Keratinocyte (primary cell): ENCODE measurements around the gene ABHD12B.

Source experiments
- EZH2 ChIP-seq: IDR thresholded peaks from one replicate; pipeline ENCODE4 v1.6.1; 2012; ENCODE audit warnings: inconsistent platforms, mild to moderate bottlenecking, low read length, moderate library complexity
- TF ChIP-seq, protein P1 (sequence below), 3 experiments: IDR thresholded peaks in 1 of 3; conservative IDR thresholded peaks in 1 of 3; optimal IDR thresholded peaks in 1 of 3; 2 replicates in 2 of 3; 3 replicates in 1 of 3; pipeline versions ENCODE3 to v1.5.1; 2011; ENCODE audit warnings: low read length in 3 of 3, mild to moderate bottlenecking in 3 of 3, moderate library complexity in 2 of 3, control low read depth in 1 of 3, inconsistent platforms in 1 of 3; ENCODE audit not compliant: insufficient read depth in 2 of 3; ENCODE audit errors: extremely low read depth in 1 of 3

- TF ChIP-seq, protein P1, sequence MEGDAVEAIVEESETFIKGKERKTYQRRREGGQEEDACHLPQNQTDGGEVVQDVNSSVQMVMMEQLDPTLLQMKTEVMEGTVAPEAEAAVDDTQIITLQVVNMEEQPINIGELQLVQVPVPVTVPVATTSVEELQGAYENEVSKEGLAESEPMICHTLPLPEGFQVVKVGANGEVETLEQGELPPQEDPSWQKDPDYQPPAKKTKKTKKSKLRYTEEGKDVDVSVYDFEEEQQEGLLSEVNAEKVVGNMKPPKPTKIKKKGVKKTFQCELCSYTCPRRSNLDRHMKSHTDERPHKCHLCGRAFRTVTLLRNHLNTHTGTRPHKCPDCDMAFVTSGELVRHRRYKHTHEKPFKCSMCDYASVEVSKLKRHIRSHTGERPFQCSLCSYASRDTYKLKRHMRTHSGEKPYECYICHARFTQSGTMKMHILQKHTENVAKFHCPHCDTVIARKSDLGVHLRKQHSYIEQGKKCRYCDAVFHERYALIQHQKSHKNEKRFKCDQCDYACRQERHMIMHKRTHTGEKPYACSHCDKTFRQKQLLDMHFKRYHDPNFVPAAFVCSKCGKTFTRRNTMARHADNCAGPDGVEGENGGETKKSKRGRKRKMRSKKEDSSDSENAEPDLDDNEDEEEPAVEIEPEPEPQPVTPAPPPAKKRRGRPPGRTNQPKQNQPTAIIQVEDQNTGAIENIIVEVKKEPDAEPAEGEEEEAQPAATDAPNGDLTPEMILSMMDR (optimal IDR thresholded peaks at IDR 0.05 in 1 of 3, IDR thresholded peaks at IDR 0.05 in 1 of 3, conservative IDR thresholded peaks at IDR 0.05 in 1 of 3; ENCODE audit: extremely low read depth in 1 of 3, insufficient read depth in 2 of 3, low read length in 3 of 3) = no peak
- TF ChIP-seq EZH2 = no peak
These were observed 12.6 kb upstream of the ABHD12B start for GRCh38 chr14:50859296-50859624.
